SK-N-SH (cell line): ENCODE measurements around the gene RASL10A.

Experiments used
- EP300 ChIP-seq, 2 experiments: IDR thresholded peaks; 2 replicates each; pipeline versions ENCODE4 v1.4.0 to v1.6.1; 2012; ENCODE audit warnings: borderline replicate concordance in 1 of 2, low read depth in 1 of 2, low read length in 1 of 2
- MEF2A ChIP-seq: IDR thresholded peaks from 2 replicates; pipeline ENCODE4 v1.4.0; 2012; ENCODE audit warnings: low read depth, borderline replicate concordance
- POLR2AphosphoS5 ChIP-seq: IDR thresholded peaks from 2 replicates; pipeline ENCODE4 v1.6.1; 2012; ENCODE audit warnings: low read depth, low read length
- SMC3 ChIP-seq: IDR thresholded peaks from 2 replicates; pipeline ENCODE4 v1.6.1; 2012; ENCODE audit warnings: low read depth, low read length, improper control_type of control experiment
- TF ChIP-seq, protein P1 (sequence below): fragments of 200-600 bp; sonication (generic); IDR thresholded peaks from 2 replicates; pipeline ENCODE4 v1.6.1; 2017; ENCODE audit warnings: antibody characterized with exemption, mild to moderate bottlenecking, moderate library complexity
- TF ChIP-seq, protein P2 (sequence below): IDR thresholded peaks from 2 replicates; pipeline ENCODE4 v1.4.0; 2012; ENCODE audit warnings: low read depth
- TF ChIP-seq, protein P3 (sequence below): IDR thresholded peaks from 2 replicates; pipeline ENCODE4 v1.4.0; 2012; ENCODE audit warnings: low read depth, borderline replicate concordance

DNA sequence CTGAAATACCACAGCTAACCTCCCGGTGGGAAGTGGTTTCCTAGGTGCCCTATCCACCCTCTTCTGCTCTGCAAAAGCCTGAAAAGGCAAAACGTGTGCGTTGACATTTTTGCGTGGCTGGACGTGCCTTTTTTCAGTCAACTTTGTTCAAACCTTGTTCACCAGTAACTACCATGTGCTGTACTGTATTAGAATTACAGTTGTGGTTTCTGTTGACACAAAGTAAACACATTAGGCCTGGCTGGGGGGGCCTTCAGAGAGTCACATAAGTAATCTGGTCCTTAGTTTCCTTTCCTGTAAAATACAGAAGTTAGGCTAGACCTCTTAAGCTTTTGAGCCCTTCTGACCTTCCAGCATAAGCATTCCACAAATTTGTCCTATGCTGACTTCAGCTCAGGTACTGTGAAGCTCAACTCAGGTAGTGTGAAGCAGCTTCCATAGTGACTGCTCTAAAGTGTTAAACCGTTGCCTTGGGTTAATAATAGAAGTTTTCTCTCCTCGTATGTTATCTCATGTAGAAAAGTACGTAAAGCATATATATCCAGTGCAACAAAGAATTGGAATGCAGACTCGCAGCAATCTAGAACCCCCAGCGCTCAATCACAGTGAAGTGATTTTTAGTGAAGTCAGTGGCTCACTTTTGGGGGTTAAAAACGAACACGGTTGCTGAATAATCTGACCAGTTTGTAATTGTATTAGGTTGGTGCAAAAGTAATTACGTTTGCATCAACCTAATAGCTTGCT is 45.6 kb downstream of the RASL10A start:
- 0 out of 2 replicates have a peak, but pooled peaks have one; percentile 6 for TF ChIP-seq POLR2AphosphoS5
- TF ChIP-seq EP300 (IDR thresholded peaks at IDR 0.05; ENCODE audit: borderline replicate concordance in 1 of 2, low read depth in 1 of 2, low read length in 1 of 2), result no peak
- no peak for TF ChIP-seq MEF2A
- TF ChIP-seq, protein P1, sequence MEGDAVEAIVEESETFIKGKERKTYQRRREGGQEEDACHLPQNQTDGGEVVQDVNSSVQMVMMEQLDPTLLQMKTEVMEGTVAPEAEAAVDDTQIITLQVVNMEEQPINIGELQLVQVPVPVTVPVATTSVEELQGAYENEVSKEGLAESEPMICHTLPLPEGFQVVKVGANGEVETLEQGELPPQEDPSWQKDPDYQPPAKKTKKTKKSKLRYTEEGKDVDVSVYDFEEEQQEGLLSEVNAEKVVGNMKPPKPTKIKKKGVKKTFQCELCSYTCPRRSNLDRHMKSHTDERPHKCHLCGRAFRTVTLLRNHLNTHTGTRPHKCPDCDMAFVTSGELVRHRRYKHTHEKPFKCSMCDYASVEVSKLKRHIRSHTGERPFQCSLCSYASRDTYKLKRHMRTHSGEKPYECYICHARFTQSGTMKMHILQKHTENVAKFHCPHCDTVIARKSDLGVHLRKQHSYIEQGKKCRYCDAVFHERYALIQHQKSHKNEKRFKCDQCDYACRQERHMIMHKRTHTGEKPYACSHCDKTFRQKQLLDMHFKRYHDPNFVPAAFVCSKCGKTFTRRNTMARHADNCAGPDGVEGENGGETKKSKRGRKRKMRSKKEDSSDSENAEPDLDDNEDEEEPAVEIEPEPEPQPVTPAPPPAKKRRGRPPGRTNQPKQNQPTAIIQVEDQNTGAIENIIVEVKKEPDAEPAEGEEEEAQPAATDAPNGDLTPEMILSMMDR, result no peak
- TF ChIP-seq, protein P2, sequence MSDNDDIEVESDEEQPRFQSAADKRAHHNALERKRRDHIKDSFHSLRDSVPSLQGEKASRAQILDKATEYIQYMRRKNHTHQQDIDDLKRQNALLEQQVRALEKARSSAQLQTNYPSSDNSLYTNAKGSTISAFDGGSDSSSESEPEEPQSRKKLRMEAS, result no peak
- TF ChIP-seq, protein P3, sequence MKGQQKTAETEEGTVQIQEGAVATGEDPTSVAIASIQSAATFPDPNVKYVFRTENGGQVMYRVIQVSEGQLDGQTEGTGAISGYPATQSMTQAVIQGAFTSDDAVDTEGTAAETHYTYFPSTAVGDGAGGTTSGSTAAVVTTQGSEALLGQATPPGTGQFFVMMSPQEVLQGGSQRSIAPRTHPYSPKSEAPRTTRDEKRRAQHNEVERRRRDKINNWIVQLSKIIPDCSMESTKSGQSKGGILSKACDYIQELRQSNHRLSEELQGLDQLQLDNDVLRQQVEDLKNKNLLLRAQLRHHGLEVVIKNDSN, result no peak
- TF ChIP-seq SMC3, result no peak
